GM18861 (cell line): ENCODE measurements around the gene PLEKHA3.

Experiments used
- ATAC-seq: cut with Tn5 transposase; IDR thresholded peaks from one replicate; pipeline ENCODE4 v1.9.1; 2021; ENCODE audit not compliant: unreplicated experiment

PLEKHA3 gene

DNA sequence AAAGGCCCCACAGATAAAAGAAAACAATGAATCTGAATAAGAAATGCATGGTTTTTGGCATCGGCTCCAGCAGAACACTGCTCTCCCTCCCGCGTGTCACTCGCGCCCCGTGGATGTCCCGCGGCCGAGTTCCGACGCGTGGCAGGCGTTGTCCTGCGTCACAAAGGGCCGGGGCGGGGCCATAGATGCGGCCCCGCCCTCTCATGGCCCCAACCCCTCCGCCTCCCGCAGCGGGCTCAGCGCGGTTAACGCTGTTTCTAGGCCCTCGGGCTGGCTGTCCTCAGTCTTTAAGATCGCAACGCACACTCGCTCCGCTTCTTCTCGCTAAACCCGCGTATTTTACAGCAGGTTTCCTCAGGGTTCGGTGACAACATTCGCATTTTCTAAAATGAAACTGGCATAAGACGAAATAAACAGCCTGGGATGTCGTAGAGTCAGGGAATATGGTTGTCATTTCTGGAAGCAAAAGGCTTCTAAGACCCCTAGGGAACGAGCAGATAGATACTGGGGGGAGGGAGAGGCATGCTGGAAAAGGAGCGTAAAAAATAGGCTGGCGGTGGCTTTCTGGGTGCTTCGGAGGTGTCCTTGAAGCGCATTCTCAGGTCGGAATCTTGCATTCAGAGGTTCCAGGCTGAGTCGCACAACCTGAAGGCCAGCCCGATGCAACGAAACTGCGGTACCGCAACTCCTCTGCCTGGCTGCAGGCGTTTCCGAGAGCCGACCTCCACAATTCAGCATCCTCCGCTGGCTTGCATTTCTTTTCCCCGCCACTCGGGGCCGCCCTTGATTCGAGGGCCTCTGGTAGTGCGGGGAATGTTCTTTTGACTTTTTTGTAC lies 1.6 kb upstream of the PLEKHA3 start, which contains the start of gene FKBP7:
TSS of gene FKBP7 (minus strand) at position 162 of the 836 bp plus-strand sequence. CDS start at position 61, 101 bp downstream.
- ATAC-seq, result no peak

DNA sequence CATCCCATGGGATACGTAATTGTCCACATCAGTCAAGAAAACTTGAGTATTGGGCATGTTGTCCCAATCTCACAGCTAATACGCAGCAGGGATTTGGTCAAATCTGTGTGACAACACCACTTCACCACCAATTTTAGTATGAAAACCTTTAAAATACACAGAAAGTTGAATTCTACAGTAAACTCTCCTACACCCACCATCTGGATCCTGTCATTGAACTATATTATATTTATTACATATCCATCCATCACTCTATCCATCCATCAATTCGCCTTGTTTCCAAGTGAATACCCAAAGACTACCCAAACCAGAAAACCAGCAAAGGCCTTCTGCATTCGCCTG lies 1.0 kb upstream of the PLEKHA3 start:
- ATAC-seq, result no peak

DNA sequence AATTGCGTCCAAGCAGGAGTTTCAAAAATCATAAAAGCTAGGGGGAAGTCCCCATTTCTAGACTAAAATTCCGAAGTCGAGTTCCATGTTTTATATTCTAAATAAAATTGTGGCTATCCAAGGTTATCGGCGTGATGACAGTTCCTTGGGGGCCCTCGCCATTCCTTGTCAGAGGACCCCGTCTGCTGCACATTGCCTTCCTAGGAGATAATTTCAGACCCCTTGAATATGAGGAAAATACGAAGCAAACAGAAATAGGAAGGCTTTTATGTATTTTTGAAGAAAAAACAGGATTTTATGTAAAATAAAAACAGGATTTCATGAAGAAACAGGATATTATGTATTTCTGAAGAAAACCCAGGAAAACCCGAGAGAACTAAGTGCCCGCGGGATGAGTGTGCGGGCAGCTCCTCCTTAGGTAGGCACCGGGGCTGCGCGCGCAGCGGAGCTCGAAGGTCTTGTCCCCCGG lies 465 bp upstream of the PLEKHA3 start:
- ATAC-seq, result no peak

DNA sequence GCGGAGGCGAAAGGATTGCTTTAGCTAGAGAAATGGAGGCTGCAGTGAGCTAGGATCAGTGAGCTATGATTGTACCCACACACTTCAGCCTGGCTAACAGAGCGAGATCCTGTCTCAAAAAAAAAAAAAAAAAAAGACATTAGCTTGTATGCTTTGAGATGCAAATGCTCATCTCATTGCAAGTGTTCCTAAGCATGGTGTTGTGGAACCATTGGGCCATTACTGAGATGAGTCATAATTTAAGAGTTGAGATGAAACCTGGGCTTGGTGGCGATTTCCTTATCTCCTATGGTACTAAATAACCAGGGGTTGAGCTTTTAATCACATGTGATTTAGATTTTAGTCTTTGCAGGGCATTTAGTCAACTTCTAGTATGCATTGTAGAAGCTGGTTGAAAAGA lies 2.2 kb downstream of the PLEKHA3 start:
- peak; percentile 38 for ATAC-seq

DNA sequence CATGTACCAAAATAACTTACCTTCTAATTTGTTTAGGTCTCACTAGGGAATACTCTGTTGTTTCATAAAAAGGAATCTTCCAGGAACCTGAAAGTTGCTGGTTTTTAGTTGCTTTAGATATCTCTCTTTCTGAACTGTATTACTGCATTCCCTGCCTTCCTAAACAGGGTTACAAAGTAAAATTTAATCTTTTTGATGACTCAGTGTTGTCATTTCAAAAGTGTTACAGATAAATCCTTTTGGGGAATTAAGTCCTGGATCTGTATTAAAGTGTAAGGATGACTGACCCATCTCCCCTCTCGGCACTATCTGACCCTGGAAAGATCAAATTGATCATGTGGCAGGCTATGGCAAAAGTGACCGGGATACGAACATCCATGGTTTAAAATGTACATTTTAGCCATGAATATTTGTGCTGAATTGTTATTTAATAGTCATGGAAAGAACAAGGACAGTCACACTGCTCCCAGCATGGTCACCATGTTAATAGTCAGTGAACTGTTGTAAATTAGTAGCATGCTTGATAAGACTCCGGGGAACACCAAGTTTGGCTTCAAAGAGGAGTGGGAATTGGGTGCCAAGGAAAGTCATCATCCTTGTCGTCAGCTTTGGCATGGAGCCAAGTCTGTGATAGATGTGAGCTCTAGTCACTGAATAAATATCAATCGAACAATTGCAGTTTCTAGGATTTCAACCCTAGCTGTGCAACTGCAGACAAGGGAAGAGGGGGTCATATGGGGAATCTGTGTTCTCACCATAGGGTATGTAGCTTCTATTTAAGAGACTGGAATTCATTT lies 4.2 kb downstream of the PLEKHA3 start:
- ATAC-seq, result no peak

DNA sequence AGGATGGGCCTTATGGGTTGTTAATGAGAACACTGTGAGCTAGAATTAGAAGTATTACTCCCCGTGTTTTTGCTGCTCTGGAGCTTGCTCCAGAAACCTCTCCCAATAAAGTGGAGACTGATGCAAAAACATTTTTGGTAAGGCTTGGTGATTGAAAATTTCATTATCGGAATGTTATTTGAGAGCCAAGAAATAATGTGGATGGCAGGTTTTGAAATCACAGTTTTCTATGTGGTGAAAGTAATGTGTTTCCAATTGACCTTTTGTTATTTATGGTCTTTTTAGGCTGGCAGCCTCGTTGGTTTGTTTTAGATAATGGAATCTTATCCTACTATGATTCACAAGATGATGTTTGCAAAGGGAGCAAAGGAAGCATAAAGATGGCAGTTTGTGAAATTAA lies 5.1 kb downstream of the PLEKHA3 start:
- no peak for ATAC-seq

DNA sequence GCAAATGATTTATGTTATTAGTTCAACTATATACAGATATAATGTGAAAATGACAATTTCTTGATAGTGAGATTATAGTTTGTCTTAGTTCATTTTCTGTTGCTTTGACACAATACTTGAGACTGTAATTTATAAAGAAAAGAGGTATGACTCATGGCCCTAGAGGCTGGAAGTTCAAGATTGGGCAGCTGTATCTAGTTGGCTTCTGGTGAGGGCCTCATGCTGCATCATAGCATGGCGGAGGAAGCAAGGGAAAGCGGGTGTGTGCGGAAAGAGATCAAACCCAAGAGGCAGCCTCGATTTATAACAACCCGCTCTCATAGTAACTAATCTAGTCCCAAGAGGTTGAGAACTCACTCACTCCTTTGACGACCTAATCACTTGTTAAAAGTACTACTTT lies 11.4 kb downstream of the PLEKHA3 start:
- no peak for ATAC-seq

DNA sequence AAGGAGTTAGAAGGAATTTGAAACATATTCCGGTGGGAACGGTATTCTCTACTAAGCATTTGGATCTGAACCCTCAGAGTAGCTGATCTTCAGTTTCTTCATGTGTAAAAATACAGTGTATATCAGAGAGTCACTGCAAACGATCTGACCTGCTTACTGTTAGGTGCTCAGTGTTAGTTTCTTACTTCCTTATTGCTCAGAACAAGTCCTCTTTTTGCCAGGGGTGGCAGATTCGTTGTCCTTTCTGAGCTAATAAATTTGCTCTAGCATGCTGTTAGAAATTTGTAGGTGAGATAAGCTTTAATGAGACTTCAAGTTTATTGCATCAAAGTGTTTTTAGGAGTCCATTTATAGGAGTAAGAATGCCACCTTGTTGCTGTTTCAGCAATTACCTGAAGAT lies 15.8 kb downstream of the PLEKHA3 start:
- no peak for ATAC-seq

DNA sequence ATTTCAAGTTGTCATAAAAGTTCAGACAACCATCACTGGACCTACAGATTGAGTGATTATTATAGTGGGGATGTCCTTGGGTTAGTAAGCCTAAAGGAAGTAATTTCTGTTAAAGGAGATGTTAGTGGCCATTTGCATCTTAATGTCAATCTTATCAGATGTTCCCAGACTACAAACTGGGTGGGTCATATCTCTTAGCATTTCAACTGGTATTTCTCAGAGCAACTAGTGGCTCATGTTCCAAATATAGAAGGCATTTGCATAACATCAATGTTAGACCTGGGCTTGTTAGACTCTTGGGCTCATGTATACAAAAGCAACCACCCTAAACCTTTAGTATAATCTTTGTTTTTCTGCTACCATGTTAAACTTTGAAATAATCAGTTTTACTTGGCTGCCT lies 17.9 kb downstream of the PLEKHA3 start:
- ATAC-seq, result peak; percentile 62

DNA sequence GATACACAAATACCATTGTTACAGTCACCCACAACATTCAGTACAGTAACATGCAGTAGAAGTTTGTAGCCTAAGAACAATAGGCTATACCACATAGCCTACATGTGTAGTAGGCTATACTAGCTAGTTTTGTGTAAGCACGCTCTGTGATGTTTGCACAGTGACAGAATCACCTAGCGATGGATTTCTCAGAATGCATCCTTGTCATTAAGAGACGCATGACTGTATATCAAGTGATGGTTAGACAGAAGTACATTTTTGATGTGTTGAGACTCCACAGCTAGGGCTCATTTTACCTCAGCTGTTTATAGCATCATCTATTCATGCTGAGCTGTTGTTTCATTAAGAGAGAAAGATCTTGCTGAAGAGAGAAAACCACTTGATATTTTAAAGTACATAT lies 19.4 kb downstream of the PLEKHA3 start:
- no peak for ATAC-seq

DNA sequence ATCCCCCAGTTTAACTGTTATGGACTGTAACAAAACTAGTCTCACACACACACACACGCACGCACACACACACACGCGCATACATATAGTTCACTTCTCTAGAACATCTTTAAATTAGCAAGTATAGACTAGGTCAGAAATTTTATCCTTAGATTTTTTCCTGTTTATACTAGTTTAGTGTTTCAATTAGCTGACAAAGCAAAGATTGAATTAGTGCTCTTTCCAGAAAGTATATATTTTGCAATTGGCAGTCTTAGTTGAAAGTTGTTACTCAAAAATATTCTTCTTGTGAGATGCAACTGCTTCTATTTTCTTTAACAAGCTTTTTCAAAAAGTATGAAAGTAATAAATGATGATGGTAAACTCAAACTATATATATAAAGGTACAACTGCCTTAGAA lies 22.5 kb downstream of the PLEKHA3 start:
- ATAC-seq, result no peak

DNA sequence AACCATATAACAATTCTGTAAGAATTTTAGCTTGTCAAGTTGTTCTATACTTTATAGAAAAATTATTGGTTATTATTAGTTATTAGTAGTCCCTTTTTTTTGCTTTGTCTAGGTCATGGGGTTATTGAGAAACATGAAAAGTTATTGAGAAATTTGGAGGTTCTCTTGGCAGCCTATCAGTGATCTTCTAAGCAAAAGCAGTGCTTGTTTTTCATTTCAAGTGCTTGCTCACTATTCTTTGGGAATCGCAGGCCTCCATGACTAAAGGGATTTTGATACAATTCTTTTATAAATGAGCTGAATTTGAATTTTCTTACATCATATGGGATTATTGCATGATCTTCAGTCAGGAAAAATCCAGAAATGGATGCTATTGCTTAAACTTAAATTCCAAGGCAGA lies 25.8 kb downstream of the PLEKHA3 start:
- no peak for ATAC-seq

DNA sequence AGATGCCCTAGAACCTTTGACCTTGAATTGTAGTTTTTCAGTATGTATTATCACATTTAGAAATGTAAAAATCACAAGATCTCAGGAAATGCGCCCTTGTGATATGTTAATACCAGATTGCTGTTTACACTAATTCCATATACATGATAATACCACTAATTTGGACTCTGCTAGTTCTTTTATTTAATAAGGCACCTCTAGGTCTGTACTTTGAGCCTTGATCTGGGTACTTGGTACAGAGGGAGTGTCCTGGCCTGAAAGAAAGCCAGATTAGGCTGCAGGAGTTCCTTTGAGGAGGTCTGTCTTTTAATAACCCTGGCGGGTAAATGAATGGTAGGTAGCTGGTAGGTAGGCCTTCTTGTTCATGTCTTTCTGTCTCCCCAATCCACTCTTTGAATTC lies 26.3 kb downstream of the PLEKHA3 start:
- ATAC-seq, result no peak

DNA sequence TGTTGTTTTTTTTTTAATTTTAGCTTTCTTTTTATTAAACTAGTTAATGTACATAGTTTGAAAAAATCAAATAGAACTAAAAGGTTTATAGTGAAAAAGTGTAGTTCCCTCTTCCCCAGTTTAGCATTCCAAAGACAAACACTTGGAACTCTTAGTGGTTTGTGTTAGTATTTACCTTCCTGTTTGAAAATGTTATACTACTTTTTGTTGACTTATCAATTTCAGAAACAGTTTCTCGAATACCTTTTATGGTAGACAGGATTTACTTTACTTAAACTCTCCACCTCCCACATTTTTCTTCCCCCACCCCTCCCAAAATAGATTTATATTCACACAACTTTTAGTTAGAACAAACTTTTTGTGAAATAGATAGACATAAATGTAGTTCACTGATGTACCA lies 26.7 kb downstream of the PLEKHA3 start:
- no peak for ATAC-seq

DNA sequence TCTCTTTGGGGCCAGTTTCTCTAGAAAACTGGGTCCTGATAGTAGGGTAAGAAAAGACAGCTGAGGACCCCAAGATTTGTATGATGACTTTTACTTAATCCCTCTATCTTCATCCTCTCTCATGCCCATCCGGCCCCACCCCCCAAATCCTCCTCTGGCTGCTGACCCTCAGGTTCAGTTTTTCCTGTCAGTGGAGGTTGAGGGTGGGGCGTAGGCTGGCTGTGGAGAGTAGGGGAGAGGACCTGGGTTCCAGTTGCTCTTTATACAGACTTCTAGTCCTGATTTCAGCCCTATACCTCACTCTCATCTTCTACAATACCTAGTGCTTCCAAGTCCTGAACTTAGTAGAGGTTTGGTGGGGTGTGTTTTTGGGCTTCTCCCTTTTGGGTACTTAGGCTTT lies 28.4 kb downstream of the PLEKHA3 start:
- no peak for ATAC-seq

DNA sequence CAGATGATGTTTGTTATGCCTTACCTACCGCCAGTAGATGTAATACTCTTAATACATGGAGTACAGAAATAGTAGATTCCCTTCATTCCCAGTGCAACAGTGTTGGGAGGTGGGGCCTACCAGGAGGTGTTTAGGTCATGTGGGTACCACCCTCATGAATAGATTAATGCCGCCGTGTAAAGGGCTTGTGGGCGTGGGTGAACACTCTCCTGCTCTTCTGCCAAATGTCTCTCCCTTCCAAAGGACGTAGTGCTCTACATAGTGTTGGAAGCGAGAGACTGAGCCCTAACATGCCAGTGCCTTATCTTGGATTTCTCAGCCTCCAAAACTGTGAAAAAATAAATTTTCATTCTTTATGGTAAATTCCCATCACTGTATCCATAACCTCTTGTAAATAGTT lies 30.1 kb downstream of the PLEKHA3 start:
- ATAC-seq, result no peak

DNA sequence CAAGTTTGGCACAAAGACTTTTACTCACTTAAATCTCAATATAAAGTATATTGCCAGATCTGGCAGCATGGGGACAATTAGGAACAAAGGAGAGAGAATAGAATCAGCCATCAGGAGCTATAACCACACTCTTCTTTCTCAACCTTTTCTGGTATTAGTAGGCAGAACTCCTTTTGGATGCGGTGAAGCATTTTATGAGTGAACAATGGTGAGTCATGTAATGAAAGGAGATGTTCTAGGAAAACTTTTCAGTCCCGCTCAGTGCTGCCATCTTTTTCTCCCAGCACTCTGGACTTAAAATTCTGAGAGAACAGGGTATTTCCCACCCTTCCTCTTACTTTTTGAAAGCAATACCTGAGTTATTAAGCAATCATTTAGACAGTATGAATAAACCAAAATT lies 32.2 kb downstream of the PLEKHA3 start:
- ATAC-seq, result no peak

DNA sequence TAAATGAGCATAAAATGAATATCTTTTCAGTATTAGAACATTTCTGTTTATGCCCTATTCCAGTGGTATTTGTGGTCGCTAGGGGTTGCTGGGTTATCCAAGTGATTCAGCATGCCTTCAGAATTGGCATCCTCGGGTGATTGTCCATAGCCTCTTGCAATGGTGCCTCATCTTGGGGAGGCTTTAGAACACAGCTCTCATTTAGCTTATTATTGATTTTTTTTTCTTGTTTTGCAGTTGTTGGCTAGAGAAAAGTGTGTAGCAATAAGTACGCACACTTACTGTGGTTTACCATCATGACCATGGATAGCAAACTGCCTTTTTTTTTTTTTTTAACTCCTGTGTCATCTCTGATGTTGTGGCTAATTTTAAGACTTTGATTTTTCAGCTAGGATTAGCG lies 33.6 kb downstream of the PLEKHA3 start:
- ATAC-seq, result no peak

DNA sequence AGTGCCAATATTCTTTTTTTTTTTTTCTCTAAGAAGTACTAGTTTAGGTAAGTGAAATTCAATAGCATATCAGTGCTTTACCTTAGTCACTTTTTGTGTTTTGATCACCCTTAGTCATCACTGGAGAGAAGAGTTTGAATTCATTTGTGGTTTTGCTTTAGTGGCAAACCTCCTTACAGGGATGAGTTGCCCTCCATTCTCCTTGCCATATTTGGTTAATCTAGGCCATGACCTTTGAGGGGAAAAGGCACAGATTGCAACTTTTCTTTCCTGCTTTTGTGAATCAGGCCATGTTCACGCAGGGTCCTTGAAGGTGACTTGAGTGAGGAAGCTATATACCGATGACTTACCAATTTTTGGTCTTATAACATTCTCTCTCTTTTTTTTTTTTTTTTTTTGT lies 34.4 kb downstream of the PLEKHA3 start:
- ATAC-seq, result peak; percentile 75

DNA sequence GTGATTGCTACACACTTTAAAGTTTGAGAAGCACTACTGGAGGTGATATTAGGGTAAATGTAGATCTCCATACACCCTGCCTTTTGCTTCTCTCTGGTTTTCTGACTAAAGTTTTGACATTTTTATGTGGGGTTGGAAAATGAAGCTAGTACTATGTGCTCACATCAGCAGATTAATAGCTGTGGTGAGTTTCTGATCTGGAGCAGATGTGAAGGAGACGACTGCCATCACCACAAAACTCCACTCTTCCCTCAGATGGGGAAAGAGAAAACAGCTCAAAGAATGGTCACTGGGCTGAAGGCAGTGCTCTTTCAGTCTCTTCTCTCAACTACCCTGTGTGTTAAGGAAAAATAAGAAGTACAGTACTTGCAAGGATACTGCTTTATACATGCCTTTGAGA lies 37.2 kb downstream of the PLEKHA3 start:
- no peak for ATAC-seq

DNA sequence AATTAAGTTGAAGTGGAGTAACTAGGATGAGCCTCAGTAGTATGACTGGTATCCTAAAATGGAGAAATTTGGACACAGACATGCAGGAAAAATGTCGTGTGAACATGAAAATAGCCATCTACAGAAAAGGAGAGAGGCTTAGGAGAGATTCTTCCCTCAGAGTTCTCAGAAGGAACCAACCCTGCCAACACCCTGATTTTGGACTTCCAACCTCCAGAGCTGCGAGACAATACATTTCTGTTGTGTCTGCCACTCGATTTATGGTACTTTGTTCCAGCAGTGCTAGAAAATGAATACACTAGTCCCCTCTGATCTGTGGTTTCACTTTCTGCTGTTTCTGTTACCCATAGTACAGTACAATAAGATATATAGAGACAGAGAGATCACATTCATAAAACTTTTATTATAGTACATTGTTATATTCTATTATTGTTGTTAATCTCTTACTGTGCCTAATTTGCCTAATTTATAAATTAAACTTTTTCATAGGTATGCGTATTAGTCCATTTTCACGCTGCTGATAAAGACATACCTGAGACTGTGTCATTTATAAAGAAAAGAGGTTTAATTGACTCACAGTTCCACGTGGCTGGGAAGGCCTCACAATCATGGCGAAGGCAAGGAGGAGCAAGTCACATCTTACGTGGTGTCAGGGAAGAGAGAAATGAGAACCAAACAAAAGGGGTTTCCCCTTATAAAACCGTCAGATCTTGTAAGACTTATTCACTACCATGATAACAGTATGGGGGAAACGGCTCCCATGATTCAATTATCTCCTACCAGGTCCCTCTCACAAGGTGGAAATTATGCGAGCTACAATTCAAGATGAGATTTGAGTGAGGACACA lies 41.3 kb downstream of the PLEKHA3 start:
- no peak for ATAC-seq
